Aorta (tissue), 5 donors: ENCODE data around the gene NR2E1. TPM values are rescaled to one million over a fixed set of nuclear protein-coding genes. Genes with fewer than 3 reads are reported as not detected.

Source experiments
- ATAC-seq: fragments of 200-7000 bp; cut with Tn5 transposase; one replicate; pipeline ENCODE4 v1.9.1; 2022; ENCODE audit warnings: moderate library complexity; ENCODE audit not compliant: low FRiP score
- DNase-seq, 2 donors: peaks; one replicate each; pipeline ENCODE4 v3.0.0-alpha.2; 2020
- H3K27ac ChIP-seq, 2 donors: one replicate each; pipeline ENCODE4 v1.5.1; 2013; ENCODE audit warnings: low read length in 2 of 2, mild to moderate bottlenecking in 2 of 2, moderate library complexity in 2 of 2, control low read depth in 1 of 2, inconsistent platforms in 1 of 2, low read depth in 1 of 2
- H3K27me3 ChIP-seq, 2 donors: one replicate each; pipeline ENCODE4 v1.6.1; 2013; ENCODE audit warnings: control low read depth in 1 of 2, low read length in 1 of 2, mild to moderate bottlenecking in 1 of 2, moderate library complexity in 1 of 2; ENCODE audit not compliant: insufficient read depth in 2 of 2, control insufficient read depth in 1 of 2
- H3K36me3 ChIP-seq, 2 donors: one replicate each; pipeline ENCODE4 v1.6.1; 2013; ENCODE audit warnings: control low read depth in 1 of 2, low read length in 1 of 2, mild to moderate bottlenecking in 1 of 2; ENCODE audit not compliant: insufficient read depth in 2 of 2, control insufficient read depth in 1 of 2
- H3K4me1 ChIP-seq, 2 donors: one replicate each; pipeline ENCODE4 v1.6.1; 2013; ENCODE audit warnings: low read length in 2 of 2, control low read depth in 1 of 2, mild to moderate bottlenecking in 1 of 2, moderate library complexity in 1 of 2; ENCODE audit not compliant: insufficient read depth in 2 of 2, control insufficient read depth in 1 of 2
- H3K4me3 ChIP-seq, 2 donors: one replicate each; pipeline ENCODE4 v1.5.1; 2013; ENCODE audit warnings: low read length in 2 of 2, control low read depth in 1 of 2, mild to moderate bottlenecking in 1 of 2
- H3K9me3 ChIP-seq: one replicate; pipeline ENCODE4 v1.6.1; 2013; ENCODE audit warnings: mild to moderate bottlenecking, low read length; ENCODE audit not compliant: control insufficient read depth
- WGBS, 2 donors: extraction: QIAGEN DNeasy Blood & Tissue Kit; methylation state at CpG; one replicate each; pipeline ENCODE4 v1.1.7; 2013; 5-methylcytosine and 5-hydroxymethylcytosine counted together
- intact Hi-C, 2 donors: fragments of 100-400 bp; cut with DNase I; formaldehyde crosslinking; loops; one replicate each; pipeline versions ENCODE4 v1.14.2 to v1.15.0; 2022
- polyA plus RNA-seq, 2 donors: library from polyadenylated mRNA; stranded (reverse); fragments of 200-250 nt; gene quantifications; one replicate each; pipeline ENCODE4 v1.2.3, GENCODE V29; 2013
- total RNA-seq, 2 donors: library from RNA; stranded (reverse); fragmentation: NEBNext Ultra II Directional; extraction: Animal tissue kit (Norgen Biotek cat#: 25700); gene quantifications; one replicate each; pipeline ENCODE4 v1.2.1, GENCODE V29; 2021
- donor health status: healthy with polysubstance abuse.
- donor health status: Bipolar disorder and iron deficiency.
- donor health status: DM: no; HTN: no; CAD: no.
- donor health status: DM: no; HTN: no; CAD: no.
- donor health status: DM: yes; HTN: yes; CAD: no.

Gene NR2E1
- total and polyA plus RNA-seq, 4 donors, result not detected

- ATAC-seq (no peak), DNase-seq (no peak)
- Histone ChIP-seq H3K27me3 (no peaks in the 10 kb centered on the region), H3K36me3 (peaks cover 0 to 4% of the 10 kb centered on the region in 2 donors), H3K27ac (no peak overlapping the region), H3K4me1 (no peaks in the 10 kb centered on the region), H3K4me3 (no peak overlapping the region), H3K9me3 (no peaks in the 10 kb centered on the region)
- WGBS, 2 donors, result 97 to 98% methylated on average over 2 of the region's 2 CpGs
- intact Hi-C loops, result no loop called here
Observed at GRCh38 chr6:108211671-108212070, 45.8 kb downstream of the NR2E1 start.

DNA sequence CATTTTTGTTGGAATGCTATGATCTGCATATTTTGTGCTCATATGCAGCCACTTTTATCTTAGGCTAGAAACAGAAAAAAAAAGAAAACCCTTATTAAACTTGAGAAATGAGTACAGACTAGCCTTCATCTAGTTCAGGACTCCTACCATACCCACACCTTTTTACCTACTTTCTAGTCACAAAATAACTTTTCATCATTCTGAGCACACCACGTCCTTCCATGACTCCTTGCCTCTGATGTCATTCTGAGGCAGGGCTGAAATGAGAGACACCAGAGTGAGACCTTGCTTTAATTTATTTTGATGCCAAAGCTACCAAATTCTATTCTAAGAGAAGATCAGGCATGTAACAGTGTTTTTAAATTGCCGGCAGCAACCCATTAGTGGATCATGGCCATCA is 56.2 kb downstream of the NR2E1 start:
- intact Hi-C loops, result no loop called here
- Histone ChIP-seq H3K9me3 (no peaks in the 10 kb centered on the region), H3K4me1 (no peaks in the 10 kb centered on the region), H3K27me3 (no peaks in the 10 kb centered on the region), H3K36me3 (no peaks in the 10 kb centered on the region), H3K27ac (no peak overlapping the region), H3K4me3 (no peak overlapping the region)
- no peak for ATAC-seq
- WGBS, 2 donors, result 68 to 76% methylated on average over 2 of the region's 2 CpGs
- DNase-seq, result no peak

DNA sequence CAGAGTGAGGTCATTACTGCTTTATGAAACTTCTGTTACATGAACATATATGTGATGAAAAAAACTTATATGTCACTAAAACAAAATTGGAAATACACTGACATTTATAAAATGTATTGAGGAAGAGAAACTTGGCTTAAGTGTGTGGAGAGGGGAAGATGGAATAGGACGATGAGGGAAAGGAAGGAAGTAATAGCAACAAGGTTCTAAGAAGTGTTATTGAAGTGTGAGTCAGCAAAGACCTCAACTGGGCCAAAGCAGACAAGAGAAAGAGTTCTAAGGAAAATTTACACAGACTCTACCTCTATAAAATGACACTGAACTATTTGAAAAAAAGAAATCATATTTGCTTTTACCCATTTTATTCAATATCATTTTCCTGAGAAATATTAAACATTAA is 56.7 kb downstream of the NR2E1 start:
- no peak for ATAC-seq
- Histone ChIP-seq H3K4me1 (no peaks in the 10 kb centered on the region), H3K27ac (no peak overlapping the region), H3K36me3 (no peaks in the 10 kb centered on the region), H3K4me3 (no peak overlapping the region), H3K27me3 (no peaks in the 10 kb centered on the region), H3K9me3 (no peaks in the 10 kb centered on the region)
- WGBS, 2 donors, result 54 to 58% methylated on average over 1 of the region's 1 CpG
- DNase-seq, result no peak
- intact Hi-C loops, result no loop called here

DNA sequence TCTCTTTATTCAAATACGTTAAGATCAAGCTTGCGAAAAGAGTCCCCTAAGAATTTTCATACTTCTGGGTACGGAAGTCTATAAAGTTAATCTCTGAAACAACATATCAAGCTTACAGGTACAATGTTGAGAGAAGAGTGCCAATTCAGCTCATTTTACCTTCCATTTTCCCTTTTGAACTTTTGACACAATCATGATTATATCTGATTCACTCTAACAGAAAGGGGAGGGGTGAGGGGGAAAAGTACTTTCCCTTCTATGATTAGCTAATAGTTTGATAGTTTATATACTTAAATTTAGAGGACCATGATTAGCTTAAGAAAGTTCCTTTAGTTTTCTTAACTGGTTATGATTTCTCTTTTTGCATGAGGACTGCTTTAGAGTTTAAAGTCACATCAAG is 61.5 kb downstream of the NR2E1 start:
- intact Hi-C loops, result no loop called here
- no peak for DNase-seq
- no peak overlapping the region for H3K4me3 ChIP-seq

DNA sequence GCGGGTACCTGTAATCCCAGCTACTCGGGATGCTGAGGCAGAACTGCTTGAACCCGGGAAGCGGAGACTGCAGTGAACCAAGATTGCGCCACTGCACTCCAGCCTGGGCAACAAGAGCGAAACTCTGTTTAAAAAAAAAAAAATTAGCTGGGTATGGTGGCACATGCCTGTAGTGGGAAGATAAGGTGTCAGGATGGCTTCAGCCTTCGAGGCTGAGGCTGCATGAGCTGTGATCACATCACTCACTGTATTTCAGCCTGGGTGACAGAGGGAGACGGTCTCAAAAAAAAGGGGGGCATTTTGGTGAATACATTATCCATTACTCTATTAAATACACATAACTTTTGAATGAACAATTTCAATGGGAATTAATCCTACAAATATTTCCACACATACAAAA is 62.6 kb downstream of the NR2E1 start:
- Histone ChIP-seq H3K27me3 (no peaks in the 10 kb centered on the region), H3K9me3 (no peaks in the 10 kb centered on the region), H3K4me3 (no peak overlapping the region), H3K27ac (no peak overlapping the region), H3K36me3 (no peaks in the 10 kb centered on the region), H3K4me1 (peaks cover 0 to 2% of the 10 kb centered on the region in 2 donors)
- DNase-seq (no peak), ATAC-seq (no peak)
- intact Hi-C loops, result no loop called here
- WGBS, 2 donors, result 91 to 95% methylated on average over 8 of the region's 8 CpGs

More for the DNA sequence above, 61.5 kb downstream of the NR2E1 start:
- no peaks in the 10 kb centered on the region for H3K27me3 ChIP-seq
- ATAC-seq, result no peak
- WGBS, 2 donors, result 95 to 96% methylated on average over 3 of the region's 3 CpGs
- no peaks in the 10 kb centered on the region for H3K9me3 ChIP-seq
- no peaks in the 10 kb centered on the region for H3K36me3 ChIP-seq
- H3K4me1 ChIP-seq, result peaks cover 0 to 2% of the 10 kb centered on the region in 2 donors
- no peak overlapping the region for H3K27ac ChIP-seq

DNA sequence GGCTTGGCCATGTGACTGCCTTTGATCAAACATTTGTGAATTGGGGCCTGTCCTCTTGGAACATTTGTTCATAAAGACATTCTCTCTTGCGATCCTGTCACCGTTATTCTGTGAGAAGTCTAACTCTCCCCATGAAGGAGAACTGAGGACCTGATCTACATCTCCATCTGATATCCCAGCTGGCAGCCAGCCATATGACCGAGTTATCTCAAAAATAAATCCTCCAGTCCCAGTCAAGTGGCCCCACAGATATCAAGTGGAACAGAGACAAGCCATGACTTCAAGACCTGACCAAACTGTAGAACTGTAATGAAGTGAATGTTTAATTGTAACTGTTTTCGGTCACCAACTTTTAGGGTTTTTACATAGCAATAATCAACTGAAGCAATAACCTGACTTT is 69.3 kb downstream of the NR2E1 start:
- H3K27me3 ChIP-seq, result no peaks in the 10 kb centered on the region
- intact Hi-C loops, result no loop called here
- H3K4me1 ChIP-seq, result peaks cover 0 to 2% of the 10 kb centered on the region in 2 donors
- no peak overlapping the region for H3K4me3 ChIP-seq
- 70 to 71% methylated on average over 4 of the region's 4 CpGs for WGBS, 2 donors
- no peak overlapping the region for H3K27ac ChIP-seq
- no peaks in the 10 kb centered on the region for H3K9me3 ChIP-seq
- H3K36me3 ChIP-seq, result no peaks in the 10 kb centered on the region
- ATAC-seq (no peak), DNase-seq (no peak)

DNA sequence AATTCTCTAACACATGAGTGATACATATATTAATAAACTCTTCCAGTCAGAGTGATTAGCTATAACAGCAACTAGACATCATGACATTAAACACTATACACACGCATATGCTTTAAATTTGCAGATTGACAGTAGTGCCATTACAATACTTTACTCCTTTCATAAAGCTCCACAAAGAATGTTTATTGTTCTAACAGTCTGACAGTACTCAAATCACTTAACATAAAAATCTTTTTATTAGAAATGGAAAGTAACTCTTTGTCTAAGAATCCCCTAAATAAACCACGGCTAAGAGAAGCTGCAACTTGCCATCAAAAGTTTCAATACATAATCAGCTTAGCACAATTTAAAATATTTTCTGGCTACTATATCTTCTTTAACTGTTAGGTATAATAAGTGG is 71.0 kb downstream of the NR2E1 start:
- Histone ChIP-seq H3K36me3 (no peaks in the 10 kb centered on the region), H3K4me1 (peaks cover 0 to 2% of the 10 kb centered on the region in 2 donors), H3K27ac (no peak overlapping the region), H3K4me3 (no peak overlapping the region), H3K9me3 (no peaks in the 10 kb centered on the region), H3K27me3 (no peaks in the 10 kb centered on the region)
- WGBS, 2 donors, result 39 to 65% methylated on average over 2 of the region's 2 CpGs
- intact Hi-C loops, result no loop called here
- ATAC-seq (no peak), DNase-seq (no peak)

DNA sequence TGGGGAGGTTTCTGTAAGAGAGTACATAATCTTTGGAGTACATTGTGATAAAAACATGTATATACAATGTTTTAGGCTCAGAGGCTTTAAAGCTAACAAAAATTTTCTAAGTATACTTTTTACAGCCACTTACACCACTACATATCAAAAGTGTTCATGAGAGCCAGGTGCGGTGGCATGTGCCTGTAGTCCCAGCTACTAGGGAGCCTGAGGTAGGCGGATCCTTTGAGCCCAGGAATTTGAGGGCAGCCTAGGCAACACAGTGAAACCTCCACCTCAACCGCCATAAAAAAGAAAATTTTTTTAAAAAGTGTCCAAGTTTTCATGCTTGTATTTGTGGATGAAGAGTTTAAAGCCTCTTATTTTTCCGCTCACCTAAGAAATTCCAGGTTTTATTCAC is 72.5 kb downstream of the NR2E1 start:
- Histone ChIP-seq H3K27ac (no peak overlapping the region), H3K4me1 (peaks cover 0 to 2% of the 10 kb centered on the region in 2 donors), H3K27me3 (no peaks in the 10 kb centered on the region), H3K4me3 (no peak overlapping the region), H3K9me3 (no peaks in the 10 kb centered on the region), H3K36me3 (no peaks in the 10 kb centered on the region)
- intact Hi-C loops, result no loop called here
- 97 to 98% methylated on average over 4 of the region's 4 CpGs for WGBS, 2 donors
- DNase-seq (no peak), ATAC-seq (no peak)
